HepG2 (cell line): ENCODE data around the gene ATRIP. TPM values are rescaled to one million over a fixed set of nuclear protein-coding genes. Genes with fewer than 3 reads are reported as not detected.

Source experiments
- AFF4 ChIP-seq: sonication (generic); formaldehyde crosslinking; IDR thresholded peaks from 2 replicates; pipeline ENCODE4 v1.4.0; 2020; ENCODE audit warnings: missing genetic modification reagents
- FOSL1 ChIP-seq: sonication (generic); formaldehyde crosslinking; IDR thresholded peaks from 2 replicates; pipeline ENCODE4 v1.9.0; 2021; ENCODE audit warnings: missing genetic modification reagents, borderline replicate concordance
- FOXK2 ChIP-seq: fragments of 450-650 bp; IDR thresholded peaks from 2 replicates; pipeline ENCODE4 v1.6.1; 2016
- HDAC2 ChIP-seq: sonication (generic); formaldehyde crosslinking; IDR thresholded peaks from 2 replicates; pipeline ENCODE4 v1.4.0; 2020; ENCODE audit warnings: missing genetic modification reagents
- SIN3B ChIP-seq: fragments of 150-350 bp; IDR thresholded peaks from 2 replicates; pipeline ENCODE4 v1.6.1; 2014; ENCODE audit warnings: low read length
- SRSF4 ChIP-seq: fragments of 200-400 bp; formaldehyde crosslinking; IDR thresholded peaks from one replicate; pipeline ENCODE4 v1.6.1; 2018; ENCODE audit warnings: mild to moderate bottlenecking, low read depth, low read length, moderate library complexity; ENCODE audit not compliant: poor library complexity, severe bottlenecking
- U2AF1 ChIP-seq: fragments of 200-400 bp; formaldehyde crosslinking; optimal IDR thresholded peaks from 2 replicates; pipeline ENCODE3; 2017; ENCODE audit warnings: mild to moderate bottlenecking, low read depth, low read length
- ZNF792 ChIP-seq: IDR thresholded peaks from 2 replicates; pipeline ENCODE4 v1.6.1; 2016
- polyA plus RNA-seq, 8 experiments: library from polyadenylated mRNA; depleted of rRNA in 3 of 8; stranded (reverse) in 7 of 8; unstranded in 1 of 8; fragments of >200 nt; fragmentation: Illumina TruSeq in 4 of 8; extraction: Trizol in 4 of 8; gene quantifications; 2 replicates each; pipeline versions ENCODE4 v1.2.1 to v1.2.3, GENCODE V29; 2011 to 2016; ENCODE audit warnings: low read depth in 4 of 8, missing spikeins in 1 of 8, mixed read lengths in 1 of 8; ENCODE audit not compliant: insufficient read depth in 1 of 8
- total RNA-seq, 5 experiments: library from RNA; depleted of rRNA; stranded (reverse); fragments of >200 nt; fragmentation: Illumina TruSeq; extraction: Trizol; gene quantifications; 2 replicates each; pipeline ENCODE4 v1.2.3, GENCODE V29; 2016; ENCODE audit warnings: low read depth in 1 of 5
- TF ChIP-seq, protein P1 (sequence below): sonication (generic); formaldehyde crosslinking; IDR thresholded peaks from 2 replicates; pipeline ENCODE4 v1.4.0; 2020; ENCODE audit warnings: mild to moderate bottlenecking, missing genetic modification reagents
- TF ChIP-seq, protein P2 (sequence below): sonication (generic); formaldehyde crosslinking; IDR thresholded peaks from 2 replicates; pipeline ENCODE4 v1.4.0; 2020; ENCODE audit warnings: missing genetic modification reagents, borderline replicate concordance

ATRIP gene
- total and polyA plus RNA-seq, 2 of the 13 experiments (the other 11 are each of a cell fraction or from before 2014, with no cell fraction given) = 5.1 to 12.5 TPM

GRCh38 chr3:48472923-48473616, 26.5 kb downstream of the ATRIP start (continued):
- TF ChIP-seq, protein P1, sequence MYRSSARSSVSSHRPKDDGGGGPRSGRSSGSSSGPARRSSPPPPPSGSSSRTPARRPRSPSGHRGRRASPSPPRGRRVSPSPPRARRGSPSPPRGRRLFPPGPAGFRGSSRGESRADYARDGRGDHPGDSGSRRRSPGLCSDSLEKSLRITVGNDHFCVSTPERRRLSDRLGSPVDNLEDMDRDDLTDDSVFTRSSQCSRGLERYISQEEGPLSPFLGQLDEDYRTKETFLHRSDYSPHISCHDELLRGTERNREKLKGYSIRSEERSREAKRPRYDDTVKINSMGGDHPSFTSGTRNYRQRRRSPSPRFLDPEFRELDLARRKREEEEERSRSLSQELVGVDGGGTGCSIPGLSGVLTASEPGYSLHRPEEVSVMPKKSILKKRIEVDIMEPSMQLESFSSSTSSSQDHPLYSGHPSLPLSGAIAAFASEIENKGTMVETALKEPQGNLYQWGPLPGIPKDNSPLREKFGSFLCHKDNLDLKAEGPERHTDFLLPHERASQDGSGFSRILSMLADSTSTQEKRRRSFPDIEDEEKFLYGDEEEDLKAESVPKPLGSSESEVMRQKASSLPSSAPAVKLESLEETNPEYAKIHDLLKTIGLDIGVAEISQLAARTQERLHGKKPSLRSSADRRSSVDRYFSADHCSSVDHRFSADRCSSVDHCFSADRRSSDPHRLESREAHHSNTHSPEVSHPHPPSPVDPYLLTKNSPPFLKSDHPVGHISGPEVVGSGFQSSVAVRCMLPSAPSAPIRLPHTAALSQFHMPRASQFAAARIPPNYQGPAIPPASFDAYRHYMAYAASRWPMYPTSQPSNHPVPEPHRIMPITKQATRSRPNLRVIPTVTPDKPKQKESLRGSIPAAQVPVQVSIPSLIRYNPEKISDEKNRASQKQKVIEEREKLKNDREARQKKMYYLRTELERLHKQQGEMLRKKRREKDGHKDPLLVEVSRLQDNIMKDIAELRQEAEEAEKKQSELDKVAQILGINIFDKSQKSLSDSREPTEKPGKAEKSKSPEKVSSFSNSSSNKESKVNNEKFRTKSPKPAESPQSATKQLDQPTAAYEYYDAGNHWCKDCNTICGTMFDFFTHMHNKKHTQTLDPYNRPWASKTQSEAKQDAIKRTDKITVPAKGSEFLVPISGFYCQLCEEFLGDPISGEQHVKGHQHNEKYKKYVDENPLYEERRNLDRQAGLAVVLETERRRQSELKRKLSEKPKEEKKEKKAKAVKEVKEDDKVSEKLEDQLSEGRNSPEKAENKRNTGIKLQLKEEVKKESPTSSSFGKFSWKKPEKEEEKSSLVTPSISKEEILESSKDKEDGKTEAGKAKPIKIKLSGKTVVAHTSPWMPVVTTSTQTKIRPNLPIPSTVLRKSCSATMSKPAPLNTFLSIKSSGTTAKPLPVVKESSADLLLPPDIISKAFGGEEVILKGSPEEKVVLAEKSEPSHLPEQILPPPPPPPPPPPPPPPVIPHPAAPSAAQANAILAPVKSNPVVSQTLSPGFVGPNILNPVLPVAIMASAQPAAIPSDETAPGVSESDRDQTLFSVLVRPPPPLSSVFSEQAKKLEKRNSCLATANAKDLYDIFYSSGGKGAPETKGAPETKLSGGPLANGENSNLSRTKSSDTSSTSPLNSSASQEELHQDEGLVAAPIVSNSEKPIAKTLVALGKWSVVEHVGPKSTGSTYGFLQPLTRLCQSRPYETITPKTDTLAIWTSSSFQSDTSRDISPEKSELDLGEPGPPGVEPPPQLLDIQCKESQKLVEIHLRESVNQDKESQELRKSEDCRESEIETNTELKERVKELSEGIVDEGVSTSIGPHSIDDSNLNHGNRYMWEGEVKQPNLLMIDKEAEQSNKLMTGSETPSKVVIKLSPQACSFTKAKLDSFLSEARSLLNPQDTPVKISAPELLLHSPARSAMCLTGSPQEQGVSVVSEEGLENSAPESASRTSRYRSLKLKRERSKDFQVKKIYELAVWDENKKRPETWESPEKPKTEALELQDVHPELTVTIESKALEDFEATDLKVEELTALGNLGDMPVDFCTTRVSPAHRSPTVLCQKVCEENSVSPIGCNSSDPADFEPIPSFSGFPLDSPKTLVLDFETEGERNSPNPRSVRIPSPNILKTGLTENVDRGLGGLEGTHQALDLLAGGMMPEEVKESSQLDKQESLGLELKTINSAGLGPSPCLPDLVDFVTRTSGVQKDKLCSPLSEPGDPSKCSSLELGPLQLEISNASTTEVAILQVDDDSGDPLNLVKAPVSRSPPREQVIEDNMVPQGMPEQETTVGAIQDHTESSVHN (CRISPR knock-in tag) = no peak
- peak; percentile 80 for TF ChIP-seq ZNF792 (CRISPR knock-in tag)
- no peak for TF ChIP-seq FOXK2
- TF ChIP-seq, protein P2, sequence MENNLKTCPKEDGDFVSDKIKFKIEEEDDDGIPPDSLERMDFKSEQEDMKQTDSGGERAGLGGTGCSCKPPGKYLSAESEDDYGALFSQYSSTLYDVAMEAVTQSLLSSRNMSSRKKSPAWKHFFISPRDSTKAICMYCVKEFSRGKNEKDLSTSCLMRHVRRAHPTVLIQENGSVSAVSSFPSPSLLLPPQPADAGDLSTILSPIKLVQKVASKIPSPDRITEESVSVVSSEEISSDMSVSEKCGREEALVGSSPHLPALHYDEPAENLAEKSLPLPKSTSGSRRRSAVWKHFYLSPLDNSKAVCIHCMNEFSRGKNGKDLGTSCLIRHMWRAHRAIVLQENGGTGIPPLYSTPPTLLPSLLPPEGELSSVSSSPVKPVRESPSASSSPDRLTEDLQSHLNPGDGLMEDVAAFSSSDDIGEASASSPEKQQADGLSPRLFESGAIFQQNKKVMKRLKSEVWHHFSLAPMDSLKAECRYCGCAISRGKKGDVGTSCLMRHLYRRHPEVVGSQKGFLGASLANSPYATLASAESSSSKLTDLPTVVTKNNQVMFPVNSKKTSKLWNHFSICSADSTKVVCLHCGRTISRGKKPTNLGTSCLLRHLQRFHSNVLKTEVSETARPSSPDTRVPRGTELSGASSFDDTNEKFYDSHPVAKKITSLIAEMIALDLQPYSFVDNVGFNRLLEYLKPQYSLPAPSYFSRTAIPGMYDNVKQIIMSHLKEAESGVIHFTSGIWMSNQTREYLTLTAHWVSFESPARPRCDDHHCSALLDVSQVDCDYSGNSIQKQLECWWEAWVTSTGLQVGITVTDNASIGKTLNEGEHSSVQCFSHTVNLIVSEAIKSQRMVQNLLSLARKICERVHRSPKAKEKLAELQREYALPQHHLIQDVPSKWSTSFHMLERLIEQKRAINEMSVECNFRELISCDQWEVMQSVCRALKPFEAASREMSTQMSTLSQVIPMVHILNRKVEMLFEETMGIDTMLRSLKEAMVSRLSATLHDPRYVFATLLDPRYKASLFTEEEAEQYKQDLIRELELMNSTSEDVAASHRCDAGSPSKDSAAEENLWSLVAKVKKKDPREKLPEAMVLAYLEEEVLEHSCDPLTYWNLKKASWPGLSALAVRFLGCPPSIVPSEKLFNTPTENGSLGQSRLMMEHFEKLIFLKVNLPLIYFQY (CRISPR knock-in tag) = 0 out of 2 replicates have a peak, but pooled peaks have one; percentile 55
- no peak for TF ChIP-seq FOSL1 (CRISPR knock-in tag)
- TF ChIP-seq U2AF1 = no peak
- peak; percentile 72 for TF ChIP-seq HDAC2
- no peak for TF ChIP-seq AFF4
- TF ChIP-seq SIN3B = no peak
- TF ChIP-seq SRSF4 = no peak
